GM21528 (cell line): ENCODE measurements around the gene SLC25A12.
A peak's percentile ranks its signal among the peaks of the same experiment; 100 is the strongest.
"Not testable (repeated sequence)": the region's sequence is repeated elsewhere in the genome, so short reads cannot be mapped to it uniquely, and the experiment has no call there.

Source experiments
- ATAC-seq: cut with Tn5 transposase; IDR thresholded peaks from one replicate; pipeline ENCODE4 v1.9.1; 2021; ENCODE audit warnings: mild to moderate bottlenecking, moderate library complexity; ENCODE audit not compliant: unreplicated experiment, low FRiP score

SLC25A12 gene

GRCh38 chr2:171893824-171894611 is at the start of gene SLC25A12:
SLC25A12 (minus strand) TSS chr2:171894244; CDS start chr2:171894214, 30 bp downstream.
- ATAC-seq = peak; percentile 90

GRCh38 chr2:171941316-171941699 is 47.3 kb upstream of the SLC25A12 start:
- no peak for ATAC-seq

- no peak for ATAC-seq
Measured at GRCh38 chr2:171939743-171940071, 45.7 kb upstream of the SLC25A12 start.

- ATAC-seq = no peak
Measured at GRCh38 chr2:171939058-171939742, 45.2 kb upstream of the SLC25A12 start.

GRCh38 chr2:171930385-171930784 is 36.3 kb upstream of the SLC25A12 start:
- ATAC-seq = no peak

- ATAC-seq = no peak
Measured at GRCh38 chr2:171924170-171924942, 30.3 kb upstream of the SLC25A12 start.

- no peak for ATAC-seq
Measured at GRCh38 chr2:171923206-171923605, 29.2 kb upstream of the SLC25A12 start.

- ATAC-seq = peak; percentile 97
Measured at GRCh38 chr2:171922230-171923022, 28.4 kb upstream of the SLC25A12 start, which contains the start of gene HAT1. HAT1 (plus strand) TSS chr2:171922461; CDS start chr2:171922501, 40 bp downstream.

- no peak for ATAC-seq
Measured at GRCh38 chr2:171921970-171922229, 27.9 kb upstream of the SLC25A12 start.

- ATAC-seq = no peak
Measured at GRCh38 chr2:171919453-171919852, 25.4 kb upstream of the SLC25A12 start.

- no peak for ATAC-seq
Measured at GRCh38 chr2:171913517-171913916, 19.5 kb upstream of the SLC25A12 start.

- no peak for ATAC-seq
Measured at GRCh38 chr2:171910494-171910893, 16.4 kb upstream of the SLC25A12 start.

- ATAC-seq = no peak
Measured at GRCh38 chr2:171909266-171909665, 15.2 kb upstream of the SLC25A12 start.

GRCh38 chr2:171908235-171908634 is 14.2 kb upstream of the SLC25A12 start:
- ATAC-seq = no peak

- ATAC-seq = no peak
Measured at GRCh38 chr2:171902840-171903420, 8.9 kb upstream of the SLC25A12 start.

- ATAC-seq = not testable (repeated sequence)
Measured at GRCh38 chr2:171899623-171900282, 5.7 kb upstream of the SLC25A12 start.

GRCh38 chr2:171895786-171896185 is 1.7 kb upstream of the SLC25A12 start:
- no peak for ATAC-seq

- ATAC-seq = no peak
Measured at GRCh38 chr2:171894612-171894947, 536 bp upstream of the SLC25A12 start.

GRCh38 chr2:171893196-171893823 is 734 bp downstream of the SLC25A12 start:
- no peak for ATAC-seq
